Measurements from ENCODE around the gene PACSIN2. TPM values are rescaled to one million over a fixed set of nuclear protein-coding genes. Genes with fewer than 3 reads are reported as not detected.

Gene PACSIN2
- total RNA-seq, 3 donors from 2014 or later = 24.5 to 30.2 (median 28.1) TPM

GRCh38 chr22:42857845-42858481 is 157.0 kb downstream of the PACSIN2 start:
- Mint-ChIP-seq H3K9me3 (no peaks in the 10 kb centered on the region), H3K4me1 (ENCODE audit: low read depth) (peaks cover 14% of the 10 kb centered on the region), H3K4me3 (peak overlapping the region; percentile 61), H3K27me3 (ENCODE audit: low read depth) (no peaks in the 10 kb centered on the region), H3K36me3 (ENCODE audit: insufficient read depth) (no peaks in the 10 kb centered on the region)
- DNase-seq (no peak), ATAC-seq (no peak)

GRCh38 chr22:42856865-42857704 is 157.9 kb downstream of the PACSIN2 start, which contains the start of gene ARFGAP3:
ARFGAP3 (minus strand) TSS chr22:42857273; CDS start chr22:42857182, 91 bp downstream.
- H3K27me3 Mint-ChIP-seq (ENCODE audit: low read depth) = no peaks in the 10 kb centered on the region
- DNase-seq (peak; percentile 95), ATAC-seq (peak; percentile 88 to 91)
- peaks cover 11% of the 10 kb centered on the region for H3K4me1 Mint-ChIP-seq (ENCODE audit: low read depth)
- no peaks in the 10 kb centered on the region for H3K36me3 Mint-ChIP-seq (ENCODE audit: insufficient read depth)
- H3K4me3 Mint-ChIP-seq = peak within 1 kb of the TSS; percentile 92
- H3K9me3 Mint-ChIP-seq = no peaks in the 10 kb centered on the region

GRCh38 chr22:42856179-42856864 is 158.6 kb downstream of the PACSIN2 start:
- no peaks in the 10 kb centered on the region for H3K9me3 Mint-ChIP-seq
- H3K4me3 Mint-ChIP-seq = peak overlapping the region; percentile 92
- H3K36me3 Mint-ChIP-seq (ENCODE audit: insufficient read depth) = no peaks in the 10 kb centered on the region
- ATAC-seq (peak; percentile 51 to 54), DNase-seq (peak; percentile 56)
- no peaks in the 10 kb centered on the region for H3K27me3 Mint-ChIP-seq (ENCODE audit: low read depth)
- peaks cover 11% of the 10 kb centered on the region for H3K4me1 Mint-ChIP-seq (ENCODE audit: low read depth)

- DNase-seq (no peak), ATAC-seq (no peak)
- no peaks in the 10 kb centered on the region for H3K36me3 Mint-ChIP-seq (ENCODE audit: insufficient read depth)
- peaks cover 11% of the 10 kb centered on the region for H3K4me1 Mint-ChIP-seq (ENCODE audit: low read depth)
- H3K4me3 Mint-ChIP-seq = peak overlapping the region; percentile 92
- H3K27me3 Mint-ChIP-seq (ENCODE audit: low read depth) = no peaks in the 10 kb centered on the region
- no peaks in the 10 kb centered on the region for H3K9me3 Mint-ChIP-seq
Observed at GRCh38 chr22:42855721-42856120, 159.2 kb downstream of the PACSIN2 start.

GRCh38 chr22:42855211-42855610 is 159.7 kb downstream of the PACSIN2 start:
- H3K36me3 Mint-ChIP-seq (ENCODE audit: insufficient read depth) = no peaks in the 10 kb centered on the region
- peaks cover 10% of the 10 kb centered on the region for H3K4me1 Mint-ChIP-seq (ENCODE audit: low read depth)
- ATAC-seq = no peak

GRCh38 chr22:42848941-42849550 is 165.9 kb downstream of the PACSIN2 start:
- Mint-ChIP-seq H3K27me3 (ENCODE audit: low read depth) (no peaks in the 10 kb centered on the region), H3K36me3 (ENCODE audit: insufficient read depth) (peaks cover 14% of the 10 kb centered on the region), H3K9me3 (no peaks in the 10 kb centered on the region), H3K4me3 (no peak overlapping the region), H3K4me1 (ENCODE audit: low read depth) (peaks cover 11% of the 10 kb centered on the region)
- no peak for ATAC-seq
- DNase-seq = no peak

More at GRCh38 chr22:42855211-42855610, 159.7 kb downstream of the PACSIN2 start:
- Mint-ChIP-seq H3K27me3 (ENCODE audit: low read depth) (no peaks in the 10 kb centered on the region), H3K4me3 (peak overlapping the region; percentile 71), H3K9me3 (no peaks in the 10 kb centered on the region)
- DNase-seq = no peak

GRCh38 chr22:42847110-42847509 is 167.8 kb downstream of the PACSIN2 start:
- no peak for ATAC-seq

GRCh38 chr22:42844756-42845155 is 170.2 kb downstream of the PACSIN2 start:
- no peaks in the 10 kb centered on the region for H3K9me3 Mint-ChIP-seq
- no peak overlapping the region for H3K4me3 Mint-ChIP-seq
- DNase-seq (no peak), ATAC-seq (no peak)
- H3K4me1 Mint-ChIP-seq (ENCODE audit: low read depth) = peaks cover 18% of the 10 kb centered on the region
- no peaks in the 10 kb centered on the region for H3K27me3 Mint-ChIP-seq (ENCODE audit: low read depth)
- peaks cover 36% of the 10 kb centered on the region for H3K36me3 Mint-ChIP-seq (ENCODE audit: insufficient read depth)

More at GRCh38 chr22:42847110-42847509, 167.8 kb downstream of the PACSIN2 start:
- peaks cover 27% of the 10 kb centered on the region for H3K36me3 Mint-ChIP-seq (ENCODE audit: insufficient read depth)
- H3K4me3 Mint-ChIP-seq = no peak overlapping the region
- no peaks in the 10 kb centered on the region for H3K9me3 Mint-ChIP-seq
- no peak for DNase-seq
- no peaks in the 10 kb centered on the region for H3K27me3 Mint-ChIP-seq (ENCODE audit: low read depth)
- H3K4me1 Mint-ChIP-seq (ENCODE audit: low read depth) = peaks cover 17% of the 10 kb centered on the region

- DNase-seq (no peak), ATAC-seq (no peak)
- Mint-ChIP-seq H3K36me3 (ENCODE audit: insufficient read depth) (peaks cover 36% of the 10 kb centered on the region), H3K4me1 (ENCODE audit: low read depth) (peaks cover 15% of the 10 kb centered on the region), H3K4me3 (no peak overlapping the region), H3K27me3 (ENCODE audit: low read depth) (no peaks in the 10 kb centered on the region), H3K9me3 (no peaks in the 10 kb centered on the region)
Observed at GRCh38 chr22:42842658-42843370, 172.1 kb downstream of the PACSIN2 start.

GRCh38 chr22:42841444-42841843 is 173.5 kb downstream of the PACSIN2 start:
- Mint-ChIP-seq H3K9me3 (no peaks in the 10 kb centered on the region), H3K4me1 (ENCODE audit: low read depth) (peaks cover 15% of the 10 kb centered on the region), H3K27me3 (ENCODE audit: low read depth) (no peaks in the 10 kb centered on the region), H3K4me3 (no peak overlapping the region), H3K36me3 (ENCODE audit: insufficient read depth) (peaks cover 41% of the 10 kb centered on the region)
- DNase-seq (no peak), ATAC-seq (no peak)

- Mint-ChIP-seq H3K36me3 (ENCODE audit: insufficient read depth) (peaks cover 26% of the 10 kb centered on the region), H3K27me3 (ENCODE audit: low read depth) (no peaks in the 10 kb centered on the region), H3K9me3 (no peaks in the 10 kb centered on the region), H3K4me1 (ENCODE audit: low read depth) (peaks cover 6% of the 10 kb centered on the region), H3K4me3 (no peak overlapping the region)
- ATAC-seq (no peak), DNase-seq (no peak)
Observed at GRCh38 chr22:42837556-42837955, 177.4 kb downstream of the PACSIN2 start.

GRCh38 chr22:42836026-42836425 is 178.9 kb downstream of the PACSIN2 start:
- Mint-ChIP-seq H3K4me3 (no peak overlapping the region), H3K4me1 (ENCODE audit: low read depth) (peaks cover 4% of the 10 kb centered on the region), H3K27me3 (ENCODE audit: low read depth) (no peaks in the 10 kb centered on the region), H3K9me3 (no peaks in the 10 kb centered on the region), H3K36me3 (ENCODE audit: insufficient read depth) (peaks cover 24% of the 10 kb centered on the region)
- ATAC-seq = no peak
- DNase-seq = no peak

- no peak for DNase-seq
- no peaks in the 10 kb centered on the region for H3K9me3 Mint-ChIP-seq
- H3K4me1 Mint-ChIP-seq (ENCODE audit: low read depth) = peaks cover 2% of the 10 kb centered on the region
- no peaks in the 10 kb centered on the region for H3K27me3 Mint-ChIP-seq (ENCODE audit: low read depth)
- no peak for ATAC-seq
- H3K4me3 Mint-ChIP-seq = no peak overlapping the region
- H3K36me3 Mint-ChIP-seq (ENCODE audit: insufficient read depth) = peaks cover 25% of the 10 kb centered on the region
Observed at GRCh38 chr22:42834177-42834949, 180.6 kb downstream of the PACSIN2 start.

Measured in activated T-cell treated with anti-CD3 and anti-CD28 coated beads, Interleukin-2, amount 50 U/mL, for 4 hours (primary cell).